GM23338 (cell line): ENCODE measurements around the gene REV3L. TPM values are rescaled to one million over a fixed set of nuclear protein-coding genes. Genes with fewer than 3 reads are reported as not detected.

Experiments used
- ATAC-seq: fragments of 200-7000 bp; cut with Tn5 transposase; 3 replicates; pipeline ENCODE4 v1.9.1; 2020
- DNase-seq: peaks from one replicate; pipeline ENCODE4 v3.0.0-alpha.2; 2015; ENCODE audit warnings: low spot score
- H2AFZ ChIP-seq: fragments of 200-600 bp; sonication (generic); 2 replicates; pipeline ENCODE4 v1.8.0; 2016; ENCODE audit warnings: antibody characterized with exemption, mild to moderate bottlenecking, moderate library complexity
- H3F3A ChIP-seq: fragments of 200-600 bp; sonication (generic); replicated peaks from 2 replicates; pipeline ENCODE4 v1.8.0; 2017; ENCODE audit warnings: antibody characterized with exemption, mixed run types, low read depth
- H3K27ac ChIP-seq: fragments of 200-600 bp; sonication (generic); 2 replicates; pipeline ENCODE4 v1.6.1; 2016; ENCODE audit warnings: low read depth
- H3K27me3 ChIP-seq: fragments of 200-600 bp; sonication (generic); 2 replicates; pipeline ENCODE4 v1.8.0; 2016; ENCODE audit warnings: mild to moderate bottlenecking, mixed run types, moderate library complexity; ENCODE audit not compliant: insufficient read depth
- H3K36me3 ChIP-seq: fragments of 200-600 bp; sonication (generic); 2 replicates; pipeline ENCODE4 v1.8.0; 2016; ENCODE audit warnings: mild to moderate bottlenecking; ENCODE audit not compliant: insufficient read depth
- H3K4me1 ChIP-seq: fragments of 200-600 bp; sonication (generic); 2 replicates; pipeline ENCODE4 v1.8.0; 2016; ENCODE audit warnings: mild to moderate bottlenecking, moderate library complexity; ENCODE audit not compliant: insufficient read depth
- H3K4me2 ChIP-seq: fragments of 200-600 bp; sonication (generic); 2 replicates; pipeline ENCODE4 v1.7.1; 2017; ENCODE audit warnings: mixed run types
- H3K4me3 ChIP-seq: fragments of 200-600 bp; sonication (generic); 2 replicates; pipeline ENCODE4 v1.6.1; 2016; ENCODE audit warnings: mixed run types
- H3K79me2 ChIP-seq: fragments of 200-600 bp; sonication (generic); replicated peaks from 2 replicates; pipeline ENCODE4 v1.8.0; 2017; ENCODE audit warnings: mild to moderate bottlenecking; ENCODE audit not compliant: insufficient read depth
- H3K9me2 ChIP-seq: fragments of 200-600 bp; sonication (generic); 2 replicates; pipeline ENCODE4 v1.8.0; 2017; ENCODE audit not compliant: insufficient read depth
- H4K20me1 ChIP-seq: fragments of 200-600 bp; sonication (generic); replicated peaks from 2 replicates; pipeline ENCODE4 v1.8.0; 2017; ENCODE audit warnings: mild to moderate bottlenecking; ENCODE audit not compliant: insufficient read depth
- H3K27ac Mint-ChIP-seq: 2 replicates; pipeline ENCODE4 v1.8.0; 2020; ENCODE audit warnings: inconsistent platforms, mild to moderate bottlenecking, moderate library complexity, mixed read lengths
- H3K27me3 Mint-ChIP-seq: 3 replicates; pipeline ENCODE4 v1.8.0; 2022; ENCODE audit warnings: low read depth, mild to moderate bottlenecking, moderate library complexity, mixed read lengths, inconsistent platforms; ENCODE audit not compliant: insufficient read depth, poor library complexity
- H3K36me3 Mint-ChIP-seq: 3 replicates; pipeline ENCODE4 v1.8.0; 2021; ENCODE audit warnings: low read depth, mild to moderate bottlenecking, inconsistent platforms, moderate library complexity, mixed read lengths
- H3K4me1 Mint-ChIP-seq: 3 replicates; pipeline ENCODE4 v1.8.0; 2020; ENCODE audit warnings: mild to moderate bottlenecking, inconsistent platforms, mixed read lengths
- H3K4me3 Mint-ChIP-seq: 3 replicates; pipeline ENCODE4 v1.8.0; 2021; ENCODE audit warnings: moderate library complexity, mild to moderate bottlenecking, inconsistent platforms, mixed read lengths
- H3K9me3 Mint-ChIP-seq: 3 replicates; pipeline ENCODE4 v1.8.0; 2020; ENCODE audit warnings: moderate library complexity, mild to moderate bottlenecking, inconsistent platforms, mixed read lengths
- CREB1 ChIP-seq: fragments of 250-450 bp; sonication (Bioruptor Pico); IDR thresholded peaks from 2 replicates; pipeline ENCODE4 v1.5.0; 2020; ENCODE audit warnings: low read depth, mild to moderate bottlenecking, moderate library complexity
- EZH2 ChIP-seq: fragments of 200-600 bp; sonication (generic); IDR thresholded peaks from one replicate; pipeline ENCODE4 v1.8.0; 2017; ENCODE audit warnings: antibody characterized with exemption, mild to moderate bottlenecking, low read depth; ENCODE audit not compliant: unreplicated experiment
- EZH2phosphoT487 ChIP-seq: fragments of 200-600 bp; sonication (generic); IDR thresholded peaks from one replicate; pipeline ENCODE4 v1.8.1; 2018; ENCODE audit warnings: antibody characterized with exemption; ENCODE audit not compliant: unreplicated experiment
- ZNF331 ChIP-seq: fragments of 250-450 bp; sonication (Bioruptor Pico); IDR thresholded peaks from 2 replicates; pipeline ENCODE4 v1.5.0; 2020; ENCODE audit warnings: low read depth, mild to moderate bottlenecking, moderate library complexity
- polyA plus RNA-seq: library from polyadenylated mRNA; unstranded; fragments of >200 nt; fragmentation: Nextera tagmentation; extraction: Ambion mirVana; gene quantifications from 2 replicates; pipeline ENCODE4 v1.2.1, GENCODE V29; 2016
- total RNA-seq: library from RNA; depleted of rRNA; stranded (reverse); fragments of >200 nt; shearing (Covaris generic); gene quantifications from 2 replicates; pipeline ENCODE4 v1.2.3, GENCODE V29; 2014
- TF ChIP-seq, protein P1 (sequence below): IDR thresholded peaks from one replicate; pipeline ENCODE4 v1.6.1; 2018; ENCODE audit warnings: antibody characterized with exemption; ENCODE audit not compliant: unreplicated experiment
- TF ChIP-seq, protein P2 (sequence below): fragments of 250-450 bp; sonication (Bioruptor Pico); IDR thresholded peaks from 2 replicates; pipeline ENCODE4 v1.5.0; 2020; ENCODE audit warnings: mild to moderate bottlenecking, moderate library complexity

REV3L gene
- total and polyA plus RNA-seq, 2 experiments from 2014 or later, result 8.3 to 13.1 TPM

DNA sequence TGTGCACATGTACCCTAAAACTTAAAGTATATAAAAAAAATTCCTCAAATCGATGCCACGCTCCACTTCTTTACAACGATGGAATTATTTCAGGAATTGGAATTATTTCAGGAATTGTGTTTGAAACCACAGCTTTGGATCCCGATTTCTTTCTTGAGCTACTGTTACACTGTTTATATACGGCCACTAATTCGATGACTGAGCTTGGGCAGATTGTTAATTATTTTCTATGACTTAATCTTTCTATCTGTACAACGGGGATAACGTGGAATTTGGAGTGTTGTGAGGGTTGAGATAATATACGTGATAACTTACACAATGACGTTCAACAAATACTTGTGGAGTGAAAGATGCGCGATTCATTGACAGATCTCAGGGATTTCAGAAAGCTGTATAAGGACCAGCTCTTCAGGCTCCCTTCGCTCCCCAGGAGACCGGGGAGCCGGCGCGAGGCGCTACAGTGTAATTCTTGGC is 224.4 kb downstream of the REV3L start:
- no peak overlapping the region; the same call in 1 of the 2 replicates for H2AFZ ChIP-seq
- Mint-ChIP-seq H3K4me1 (peaks cover 27% of the 10 kb centered on the region), H3K27ac (peak overlapping the region; percentile 2; the same call in 1 of the 2 replicates), H3K9me3 (no peaks in the 10 kb centered on the region), H3K36me3 (peaks cover under 1% of the 10 kb centered on the region; the same call in 1 of the 3 replicates), H3K4me3 (peak overlapping the region; percentile 75), H3K27me3 (peaks cover 14% of the 10 kb centered on the region)
- DNase-seq (no peak), ATAC-seq (no peak)
- no peaks in the 10 kb centered on the region; the same call in 1 of the 2 replicates for H3F3A ChIP-seq
- peaks cover 32% of the 10 kb centered on the region for H3K79me2 ChIP-seq
- peaks cover 2% of the 10 kb centered on the region for H3K27me3 ChIP-seq
- H3K27ac ChIP-seq, result no peak overlapping the region
- H3K4me2 ChIP-seq, result peak overlapping the region; percentile 13
- 0 out of 2 replicates have a peak, but pooled peaks cover under 1% of the 10 kb centered on the region for H3K36me3 ChIP-seq
- H3K9me2 ChIP-seq, result no peaks in the 10 kb centered on the region
- no peak for TF ChIP-seq EZH2
- TF ChIP-seq, protein P1, sequence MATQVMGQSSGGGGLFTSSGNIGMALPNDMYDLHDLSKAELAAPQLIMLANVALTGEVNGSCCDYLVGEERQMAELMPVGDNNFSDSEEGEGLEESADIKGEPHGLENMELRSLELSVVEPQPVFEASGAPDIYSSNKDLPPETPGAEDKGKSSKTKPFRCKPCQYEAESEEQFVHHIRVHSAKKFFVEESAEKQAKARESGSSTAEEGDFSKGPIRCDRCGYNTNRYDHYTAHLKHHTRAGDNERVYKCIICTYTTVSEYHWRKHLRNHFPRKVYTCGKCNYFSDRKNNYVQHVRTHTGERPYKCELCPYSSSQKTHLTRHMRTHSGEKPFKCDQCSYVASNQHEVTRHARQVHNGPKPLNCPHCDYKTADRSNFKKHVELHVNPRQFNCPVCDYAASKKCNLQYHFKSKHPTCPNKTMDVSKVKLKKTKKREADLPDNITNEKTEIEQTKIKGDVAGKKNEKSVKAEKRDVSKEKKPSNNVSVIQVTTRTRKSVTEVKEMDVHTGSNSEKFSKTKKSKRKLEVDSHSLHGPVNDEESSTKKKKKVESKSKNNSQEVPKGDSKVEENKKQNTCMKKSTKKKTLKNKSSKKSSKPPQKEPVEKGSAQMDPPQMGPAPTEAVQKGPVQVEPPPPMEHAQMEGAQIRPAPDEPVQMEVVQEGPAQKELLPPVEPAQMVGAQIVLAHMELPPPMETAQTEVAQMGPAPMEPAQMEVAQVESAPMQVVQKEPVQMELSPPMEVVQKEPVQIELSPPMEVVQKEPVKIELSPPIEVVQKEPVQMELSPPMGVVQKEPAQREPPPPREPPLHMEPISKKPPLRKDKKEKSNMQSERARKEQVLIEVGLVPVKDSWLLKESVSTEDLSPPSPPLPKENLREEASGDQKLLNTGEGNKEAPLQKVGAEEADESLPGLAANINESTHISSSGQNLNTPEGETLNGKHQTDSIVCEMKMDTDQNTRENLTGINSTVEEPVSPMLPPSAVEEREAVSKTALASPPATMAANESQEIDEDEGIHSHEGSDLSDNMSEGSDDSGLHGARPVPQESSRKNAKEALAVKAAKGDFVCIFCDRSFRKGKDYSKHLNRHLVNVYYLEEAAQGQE, result no peak
- TF ChIP-seq CREB1 (CRISPR knock-in tag), result no peak
- TF ChIP-seq ZNF331, result no peak
- no peak for TF ChIP-seq EZH2phosphoT487
- TF ChIP-seq, protein P2, sequence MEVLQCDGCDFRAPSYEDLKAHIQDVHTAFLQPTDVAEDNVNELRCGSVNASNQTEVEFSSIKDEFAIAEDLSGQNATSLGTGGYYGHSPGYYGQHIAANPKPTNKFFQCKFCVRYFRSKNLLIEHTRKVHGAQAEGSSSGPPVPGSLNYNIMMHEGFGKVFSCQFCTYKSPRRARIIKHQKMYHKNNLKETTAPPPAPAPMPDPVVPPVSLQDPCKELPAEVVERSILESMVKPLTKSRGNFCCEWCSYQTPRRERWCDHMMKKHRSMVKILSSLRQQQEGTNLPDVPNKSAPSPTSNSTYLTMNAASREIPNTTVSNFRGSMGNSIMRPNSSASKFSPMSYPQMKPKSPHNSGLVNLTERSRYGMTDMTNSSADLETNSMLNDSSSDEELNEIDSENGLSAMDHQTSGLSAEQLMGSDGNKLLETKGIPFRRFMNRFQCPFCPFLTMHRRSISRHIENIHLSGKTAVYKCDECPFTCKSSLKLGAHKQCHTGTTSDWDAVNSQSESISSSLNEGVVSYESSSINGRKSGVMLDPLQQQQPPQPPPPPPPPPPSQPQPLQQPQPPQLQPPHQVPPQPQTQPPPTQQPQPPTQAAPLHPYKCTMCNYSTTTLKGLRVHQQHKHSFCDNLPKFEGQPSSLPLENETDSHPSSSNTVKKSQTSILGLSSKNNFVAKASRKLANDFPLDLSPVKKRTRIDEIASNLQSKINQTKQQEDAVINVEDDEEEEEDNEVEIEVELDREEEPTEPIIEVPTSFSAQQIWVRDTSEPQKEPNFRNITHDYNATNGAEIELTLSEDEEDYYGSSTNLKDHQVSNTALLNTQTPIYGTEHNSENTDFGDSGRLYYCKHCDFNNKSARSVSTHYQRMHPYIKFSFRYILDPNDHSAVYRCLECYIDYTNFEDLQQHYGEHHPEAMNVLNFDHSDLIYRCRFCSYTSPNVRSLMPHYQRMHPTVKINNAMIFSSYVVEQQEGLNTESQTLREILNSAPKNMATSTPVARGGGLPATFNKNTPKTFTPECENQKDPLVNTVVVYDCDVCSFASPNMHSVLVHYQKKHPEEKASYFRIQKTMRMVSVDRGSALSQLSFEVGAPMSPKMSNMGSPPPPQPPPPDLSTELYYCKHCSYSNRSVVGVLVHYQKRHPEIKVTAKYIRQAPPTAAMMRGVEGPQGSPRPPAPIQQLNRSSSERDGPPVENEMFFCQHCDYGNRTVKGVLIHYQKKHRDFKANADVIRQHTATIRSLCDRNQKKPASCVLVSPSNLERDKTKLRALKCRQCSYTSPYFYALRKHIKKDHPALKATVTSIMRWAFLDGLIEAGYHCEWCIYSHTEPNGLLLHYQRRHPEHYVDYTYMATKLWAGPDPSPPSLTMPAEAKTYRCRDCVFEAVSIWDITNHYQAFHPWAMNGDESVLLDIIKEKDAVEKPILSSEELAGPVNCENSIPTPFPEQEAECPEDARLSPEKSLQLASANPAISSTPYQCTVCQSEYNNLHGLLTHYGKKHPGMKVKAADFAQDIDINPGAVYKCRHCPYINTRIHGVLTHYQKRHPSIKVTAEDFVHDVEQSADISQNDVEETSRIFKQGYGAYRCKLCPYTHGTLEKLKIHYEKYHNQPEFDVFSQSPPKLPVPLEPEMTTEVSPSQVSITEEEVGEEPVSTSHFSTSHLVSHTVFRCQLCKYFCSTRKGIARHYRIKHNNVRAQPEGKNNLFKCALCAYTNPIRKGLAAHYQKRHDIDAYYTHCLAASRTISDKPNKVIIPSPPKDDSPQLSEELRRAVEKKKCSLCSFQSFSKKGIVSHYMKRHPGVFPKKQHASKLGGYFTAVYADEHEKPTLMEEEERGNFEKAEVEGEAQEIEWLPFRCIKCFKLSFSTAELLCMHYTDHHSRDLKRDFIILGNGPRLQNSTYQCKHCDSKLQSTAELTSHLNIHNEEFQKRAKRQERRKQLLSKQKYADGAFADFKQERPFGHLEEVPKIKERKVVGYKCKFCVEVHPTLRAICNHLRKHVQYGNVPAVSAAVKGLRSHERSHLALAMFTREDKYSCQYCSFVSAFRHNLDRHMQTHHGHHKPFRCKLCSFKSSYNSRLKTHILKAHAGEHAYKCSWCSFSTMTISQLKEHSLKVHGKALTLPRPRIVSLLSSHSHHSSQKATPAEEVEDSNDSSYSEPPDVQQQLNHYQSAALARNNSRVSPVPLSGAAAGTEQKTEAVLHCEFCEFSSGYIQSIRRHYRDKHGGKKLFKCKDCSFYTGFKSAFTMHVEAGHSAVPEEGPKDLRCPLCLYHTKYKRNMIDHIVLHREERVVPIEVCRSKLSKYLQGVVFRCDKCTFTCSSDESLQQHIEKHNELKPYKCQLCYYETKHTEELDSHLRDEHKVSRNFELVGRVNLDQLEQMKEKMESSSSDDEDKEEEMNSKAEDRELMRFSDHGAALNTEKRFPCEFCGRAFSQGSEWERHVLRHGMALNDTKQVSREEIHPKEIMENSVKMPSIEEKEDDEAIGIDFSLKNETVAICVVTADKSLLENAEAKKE (CRISPR knock-in tag), result no peak
- peaks cover 33% of the 10 kb centered on the region for H3K4me1 ChIP-seq
- H4K20me1 ChIP-seq, result no peaks in the 10 kb centered on the region
- H3K4me3 ChIP-seq, result peak overlapping the region; percentile 17
